GM23248 (cell line): ENCODE results near the gene ENTPD5. TPM values are rescaled to one million over a fixed set of nuclear protein-coding genes. Genes with fewer than 3 reads are reported as not detected.

Source experiments
- DNase-seq: peaks from one replicate; pipeline ENCODE4 v3.0.0-alpha.2; 2015
- H2AFZ ChIP-seq: fragments of 200-600 bp; sonication (generic); 2 replicates; pipeline ENCODE4 v1.6.1; 2016; ENCODE audit warnings: antibody characterized with exemption
- H3F3A ChIP-seq: fragments of 200-600 bp; sonication (generic); 2 replicates; pipeline ENCODE4 v1.6.1; 2016; ENCODE audit warnings: mild to moderate bottlenecking, antibody characterized with exemption, mixed run types; ENCODE audit not compliant: insufficient read depth
- H3K27ac ChIP-seq: fragments of 200-600 bp; sonication (generic); 2 replicates; pipeline ENCODE4 v1.5.1; 2016; ENCODE audit warnings: mild to moderate bottlenecking
- H3K27me3 ChIP-seq: fragments of 200-600 bp; sonication (generic); replicated peaks from 2 replicates; pipeline ENCODE4 v1.6.1; 2016; ENCODE audit warnings: mild to moderate bottlenecking; ENCODE audit not compliant: insufficient read depth
- H3K36me3 ChIP-seq: fragments of 200-600 bp; sonication (generic); 2 replicates; pipeline ENCODE4 v1.6.1; 2016; ENCODE audit warnings: low read depth, mild to moderate bottlenecking
- H3K4me1 ChIP-seq: fragments of 200-600 bp; sonication (generic); 2 replicates; pipeline ENCODE4 v1.6.1; 2016; ENCODE audit warnings: mild to moderate bottlenecking; ENCODE audit not compliant: insufficient read depth
- H3K4me2 ChIP-seq: fragments of 200-600 bp; sonication (generic); one replicate; pipeline ENCODE4 v1.6.1; 2016; ENCODE audit warnings: mild to moderate bottlenecking; ENCODE audit not compliant: unreplicated experiment
- H3K4me3 ChIP-seq: fragments of 200-600 bp; sonication (generic); 2 replicates; pipeline ENCODE4 v1.5.1; 2016; ENCODE audit warnings: mild to moderate bottlenecking
- H3K79me2 ChIP-seq: fragments of 200-600 bp; sonication (generic); 2 replicates; pipeline ENCODE4 v1.6.1; 2016; ENCODE audit warnings: mild to moderate bottlenecking; ENCODE audit not compliant: insufficient read depth
- H3K9ac ChIP-seq: fragments of 200-600 bp; sonication (generic); 2 replicates; pipeline ENCODE4 v1.6.1; 2016; ENCODE audit warnings: mild to moderate bottlenecking
- H3K9me2 ChIP-seq: fragments of 200-600 bp; sonication (generic); 2 replicates; pipeline ENCODE4 v1.6.1; 2016; ENCODE audit warnings: mixed run types, mild to moderate bottlenecking, moderate library complexity; ENCODE audit not compliant: insufficient read depth
- H3K9me3 ChIP-seq: fragments of 200-600 bp; sonication (generic); one replicate; pipeline ENCODE4 v1.6.1; 2017; ENCODE audit warnings: low read depth
- H4K20me1 ChIP-seq: fragments of 200-600 bp; sonication (generic); 2 replicates; pipeline ENCODE4 v1.6.0; 2016; ENCODE audit not compliant: insufficient read depth
- EZH2 ChIP-seq: fragments of 200-600 bp; sonication (generic); IDR thresholded peaks from 2 replicates; pipeline ENCODE4 v1.6.1; 2018; ENCODE audit warnings: antibody characterized with exemption, mild to moderate bottlenecking; ENCODE audit not compliant: insufficient read depth, poor library complexity, severe bottlenecking
- EZH2phosphoT487 ChIP-seq: fragments of 200-600 bp; sonication (generic); IDR thresholded peaks from 2 replicates; pipeline ENCODE4 v1.6.1; 2018; ENCODE audit warnings: antibody characterized with exemption, moderate library complexity, mild to moderate bottlenecking, low read depth; ENCODE audit not compliant: insufficient read depth
- WGBS, 2 experiments: methylation state at CpG; one replicate each; pipeline ENCODE4 v1.1.6; 2015 to 2017; ENCODE audit warnings: low lambda C conversion rate in 2 of 2, low coverage in 1 of 2; ENCODE audit errors: missing lambda C conversion rate in 2 of 2; 5-methylcytosine and 5-hydroxymethylcytosine counted together
- in situ Hi-C: fragments of 300-500 bp; cut with MboI; formaldehyde crosslinking; loops from 2 replicates; pipeline ENCODE4 v1.15.0; 2020
- polyA plus RNA-seq: library from polyadenylated mRNA; unstranded; fragments of >200 nt; fragmentation: Nextera tagmentation; extraction: Ambion mirVana; gene quantifications from 2 replicates; pipeline ENCODE4 v1.2.1, GENCODE V29; 2016
- total RNA-seq: library from RNA; depleted of rRNA; stranded (reverse); fragments of >200 nt; shearing (Covaris generic); gene quantifications from 2 replicates; pipeline ENCODE4 v1.2.3, GENCODE V29; 2014

ENTPD5 gene
- total and polyA plus RNA-seq, 2 experiments from 2014 or later: 10.4 to 11.5 TPM

DNA sequence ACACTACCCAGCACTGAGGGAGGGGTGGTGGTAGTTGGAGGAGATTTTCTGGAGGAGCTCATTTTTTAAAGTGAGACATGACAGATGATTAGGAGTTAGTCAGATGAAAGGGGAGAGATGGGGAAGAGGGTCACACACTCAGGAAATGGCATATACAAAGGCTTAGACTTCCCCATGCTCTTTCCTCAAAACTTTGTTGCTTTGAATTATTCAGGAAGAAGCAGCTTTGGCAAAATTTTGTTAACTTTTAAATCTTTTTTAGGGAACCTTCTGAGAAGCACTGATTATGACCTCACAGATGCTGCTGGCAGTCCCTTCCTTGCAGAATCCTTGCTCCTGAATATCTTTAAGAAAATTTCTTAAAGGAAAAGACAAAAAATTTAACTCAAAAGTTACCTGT, 45.3 kb upstream of the ENTPD5 start:
- DNase-seq: peak; percentile 5

DNA sequence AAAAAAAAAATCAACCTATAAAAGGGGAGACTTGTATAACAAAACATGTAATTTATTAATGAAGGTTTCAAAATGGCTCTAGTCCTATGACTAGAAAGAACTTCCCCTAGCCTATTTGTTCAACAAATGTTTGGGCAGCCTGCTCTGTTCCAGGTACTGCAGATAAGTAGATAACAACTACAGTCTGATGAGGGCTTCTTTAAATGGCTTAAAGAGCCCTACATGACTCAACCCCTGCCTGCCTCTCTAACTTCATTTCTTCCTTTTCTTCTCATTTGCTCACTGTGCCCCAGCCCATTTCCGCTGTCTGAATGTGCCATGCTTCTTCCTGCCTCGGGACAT, 43.7 kb upstream of the ENTPD5 start:
- Histone ChIP-seq H3K36me3 (peaks cover 4% of the 10 kb centered on the region; the same call in 1 of the 2 replicates), H3K79me2 (no peaks in the 10 kb centered on the region), H3K9me2 (no peaks in the 10 kb centered on the region), H3K27me3 (no peaks in the 10 kb centered on the region), H3K4me1 (peaks cover 35% of the 10 kb centered on the region), H2AFZ (no peak overlapping the region), H3K4me3 (no peak overlapping the region), H3K27ac (peak overlapping the region; percentile 72), H3K9me3 (no peaks in the 10 kb centered on the region), H3F3A (peaks cover 50% of the 10 kb centered on the region), H3K4me2 (no peak overlapping the region), H3K9ac (no peak overlapping the region), H4K20me1 (no peaks in the 10 kb centered on the region)
- DNase-seq: peak; percentile 48
- 89 to 96% methylated on average over 2 of the region's 2 CpGs for WGBS, 2 experiments
- in situ Hi-C loops: no loop called here
- no peak for TF ChIP-seq EZH2phosphoT487
- no peak for TF ChIP-seq EZH2

More for the DNA sequence above, 45.3 kb upstream of the ENTPD5 start:
- peaks cover 50% of the 10 kb centered on the region for H3F3A ChIP-seq
- TF ChIP-seq EZH2phosphoT487 (no peak), EZH2 (no peak)
- H3K36me3 ChIP-seq: peaks cover 4% of the 10 kb centered on the region; the same call in 1 of the 2 replicates
- H4K20me1 ChIP-seq: no peaks in the 10 kb centered on the region
- H3K79me2 ChIP-seq: no peaks in the 10 kb centered on the region
- H3K4me3 ChIP-seq: no peak overlapping the region
- no peaks in the 10 kb centered on the region for H3K27me3 ChIP-seq
- H2AFZ ChIP-seq: no peak overlapping the region
- in situ Hi-C loops: no loop called here
- H3K9me3 ChIP-seq: no peaks in the 10 kb centered on the region
- no peak overlapping the region for H3K9ac ChIP-seq
- no peak overlapping the region for H3K27ac ChIP-seq
- no peak overlapping the region for H3K4me2 ChIP-seq
- H3K9me2 ChIP-seq: no peaks in the 10 kb centered on the region
- H3K4me1 ChIP-seq: peaks cover 35% of the 10 kb centered on the region

DNA sequence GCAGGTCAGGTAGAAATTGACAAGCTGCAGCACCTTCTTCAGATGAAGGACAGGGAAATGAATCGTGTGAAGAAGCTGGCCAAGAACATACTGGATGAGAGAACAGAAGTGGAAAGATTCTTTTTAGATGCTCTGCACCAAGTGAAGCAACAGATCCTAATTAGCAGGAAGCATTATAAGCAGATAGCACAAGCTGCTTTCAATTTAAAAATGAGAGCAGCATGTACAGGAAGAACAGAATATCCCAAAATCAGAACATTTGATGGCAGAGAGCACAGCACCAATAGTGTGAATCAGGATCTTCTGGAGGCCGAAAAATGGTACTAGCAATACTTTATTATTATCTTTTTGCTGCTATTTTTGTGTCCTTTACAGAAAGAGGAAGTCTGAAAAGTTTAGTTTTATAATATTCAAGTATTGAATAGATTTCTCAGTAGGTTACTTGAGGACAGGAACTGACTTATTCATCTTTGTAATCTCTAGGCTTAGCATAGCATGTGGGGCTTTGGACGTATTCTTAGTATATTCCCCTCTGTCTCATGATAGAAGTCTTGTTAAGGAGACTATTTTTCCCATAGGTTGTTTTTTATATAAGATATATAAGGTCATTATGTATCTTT, 30.9 kb upstream of the ENTPD5 start:
- Histone ChIP-seq H3K27ac (no peak overlapping the region), H4K20me1 (no peaks in the 10 kb centered on the region), H3K9me3 (no peaks in the 10 kb centered on the region), H3K4me3 (no peak overlapping the region), H3F3A (peaks cover 17% of the 10 kb centered on the region; the same call in 1 of the 2 replicates), H3K9me2 (no peaks in the 10 kb centered on the region), H3K4me1 (no peaks in the 10 kb centered on the region), H3K27me3 (no peaks in the 10 kb centered on the region), H3K9ac (no peak overlapping the region), H3K4me2 (no peak overlapping the region), H3K36me3 (no peaks in the 10 kb centered on the region), H2AFZ (peak overlapping the region; percentile 9; the same call in 1 of the 2 replicates), H3K79me2 (no peaks in the 10 kb centered on the region)
- 19 to 29% methylated on average over 3 of the region's 3 CpGs for WGBS, 2 experiments
- in situ Hi-C loops: no loop called here
- peak; percentile 7 for DNase-seq
- no peak for TF ChIP-seq EZH2
- TF ChIP-seq EZH2phosphoT487: no peak

DNA sequence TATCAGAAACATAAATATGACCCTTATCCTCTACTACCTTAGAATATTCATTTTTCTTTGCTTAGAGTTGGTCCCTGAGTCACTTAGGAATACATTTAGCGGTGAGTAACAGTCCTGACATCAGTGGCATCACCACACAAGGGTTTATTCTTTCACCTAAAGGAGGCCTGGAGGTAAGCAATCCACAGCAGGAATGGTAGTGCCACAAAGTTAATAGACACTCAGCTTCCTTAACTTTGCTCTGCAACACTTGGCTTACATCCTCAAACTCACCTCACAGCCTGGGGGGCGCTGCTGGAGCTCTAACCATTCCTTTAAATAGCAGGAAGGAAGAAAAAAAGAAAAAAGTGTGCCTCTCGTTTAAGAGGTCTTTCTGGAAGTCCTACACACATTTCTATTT, 29.2 kb upstream of the ENTPD5 start:
- H3K36me3 ChIP-seq: no peaks in the 10 kb centered on the region
- no peak overlapping the region for H3K9ac ChIP-seq
- H4K20me1 ChIP-seq: no peaks in the 10 kb centered on the region
- in situ Hi-C loops: no loop called here
- no peaks in the 10 kb centered on the region for H3K27me3 ChIP-seq
- no peaks in the 10 kb centered on the region for H3K9me2 ChIP-seq
- no peak overlapping the region for H3K4me2 ChIP-seq
- no peaks in the 10 kb centered on the region for H3K79me2 ChIP-seq
- H3K27ac ChIP-seq: no peak overlapping the region
- no peaks in the 10 kb centered on the region for H3K4me1 ChIP-seq
- 93 to 94% methylated on average over 3 of the region's 3 CpGs for WGBS, 2 experiments
- H3F3A ChIP-seq: peaks cover 17% of the 10 kb centered on the region; the same call in 1 of the 2 replicates
- no peak overlapping the region for H2AFZ ChIP-seq
- peak; percentile 23 for DNase-seq
- no peak overlapping the region for H3K4me3 ChIP-seq
- H3K9me3 ChIP-seq: no peaks in the 10 kb centered on the region
- no peak for TF ChIP-seq EZH2phosphoT487
- TF ChIP-seq EZH2: no peak

DNA sequence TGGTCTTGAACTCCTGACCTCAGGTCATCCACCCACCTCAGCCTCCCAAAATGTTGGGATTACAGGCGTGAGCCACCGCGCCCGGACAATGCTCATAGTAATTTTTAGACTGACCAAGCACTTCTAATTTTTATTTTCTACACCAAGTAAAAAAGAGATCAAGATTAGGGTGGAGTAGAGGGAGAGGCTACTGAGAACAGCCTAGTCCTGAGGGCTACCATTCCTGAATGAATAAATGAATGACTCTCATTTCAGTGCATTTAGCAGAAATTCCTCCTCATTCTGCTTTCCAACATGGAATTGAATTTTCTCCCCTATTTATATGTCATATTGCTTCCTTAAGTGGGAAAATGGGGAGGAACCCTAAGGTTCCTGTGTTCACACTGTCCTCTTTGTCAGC, 26.4 kb upstream of the ENTPD5 start:
- H3K27me3 ChIP-seq: no peaks in the 10 kb centered on the region
- H3K9me2 ChIP-seq: no peaks in the 10 kb centered on the region
- TF ChIP-seq EZH2phosphoT487 (no peak), EZH2 (no peak)
- H2AFZ ChIP-seq: no peak overlapping the region
- H3K4me1 ChIP-seq: no peaks in the 10 kb centered on the region
- H4K20me1 ChIP-seq: no peaks in the 10 kb centered on the region
- no peak overlapping the region for H3K27ac ChIP-seq
- no peaks in the 10 kb centered on the region for H3K9me3 ChIP-seq
- no peak for DNase-seq
- no peak overlapping the region for H3K4me2 ChIP-seq
- H3K9ac ChIP-seq: no peak overlapping the region
- 96 to 100% methylated on average over 4 of the region's 4 CpGs for WGBS, 2 experiments
- peaks cover 17% of the 10 kb centered on the region; the same call in 1 of the 2 replicates for H3F3A ChIP-seq
- H3K36me3 ChIP-seq: no peaks in the 10 kb centered on the region
- in situ Hi-C loops: no loop called here
- no peak overlapping the region for H3K4me3 ChIP-seq
- H3K79me2 ChIP-seq: no peaks in the 10 kb centered on the region
